PFSK-1 (cell line): Measurements from ENCODE around the gene MYH10.

ENCODE experiments used
- FOXP2 ChIP-seq: optimal IDR thresholded peaks from 2 replicates; pipeline ENCODE3; 2011; ENCODE audit warnings: borderline replicate concordance, control low read depth, inconsistent platforms; ENCODE audit not compliant: insufficient read depth; ENCODE audit errors: extremely low read length, extremely low read depth
- POLR2AphosphoS5 ChIP-seq: IDR thresholded peaks from 2 replicates; pipeline ENCODE4 v1.6.1; 2012; ENCODE audit warnings: low read depth, mild to moderate bottlenecking, control low read depth, low read length, moderate library complexity
- REST ChIP-seq, 2 experiments: IDR thresholded peaks; 2 replicates each; pipeline versions ENCODE4 v1.6.1 to v1.8.0; 2011 to 2012; ENCODE audit warnings: low read depth in 2 of 2, low read length in 2 of 2, control low read depth in 1 of 2, inconsistent platforms in 1 of 2, mild to moderate bottlenecking in 1 of 2, moderate library complexity in 1 of 2; ENCODE audit not compliant: insufficient read depth in 1 of 2
- SIN3A ChIP-seq: IDR thresholded peaks from 2 replicates; pipeline ENCODE4 v1.6.1; 2012; ENCODE audit warnings: mild to moderate bottlenecking, low read length, moderate library complexity, borderline replicate concordance; ENCODE audit not compliant: insufficient read depth
- TAF1 ChIP-seq: IDR thresholded peaks from 2 replicates; pipeline ENCODE4 v1.6.1; 2012; ENCODE audit warnings: low read length, control low read depth, borderline replicate concordance; ENCODE audit not compliant: insufficient read depth

MYH10 gene

GRCh38 chr17:8656693-8657092 is 26.2 kb upstream of the MYH10 start:
- no peak for TF ChIP-seq POLR2AphosphoS5
- TF ChIP-seq TAF1 = no peak
- no peak for TF ChIP-seq FOXP2
- no peak for TF ChIP-seq REST (IDR thresholded peaks at IDR 0.05; ENCODE audit: insufficient read depth in 1 of 2, low read depth in 2 of 2, low read length in 2 of 2)
- no peak for TF ChIP-seq SIN3A

GRCh38 chr17:8654822-8655221 is 24.3 kb upstream of the MYH10 start:
- TF ChIP-seq TAF1 = no peak
- no peak for TF ChIP-seq SIN3A
- TF ChIP-seq POLR2AphosphoS5 = no peak
- no peak for TF ChIP-seq REST (IDR thresholded peaks at IDR 0.05; ENCODE audit: insufficient read depth in 1 of 2, low read depth in 2 of 2, low read length in 2 of 2)
- TF ChIP-seq FOXP2 = no peak

GRCh38 chr17:8651013-8651412 is 20.5 kb upstream of the MYH10 start:
- TF ChIP-seq TAF1 (no peak), SIN3A (no peak), REST (IDR thresholded peaks at IDR 0.05; ENCODE audit: insufficient read depth in 1 of 2, low read depth in 2 of 2, low read length in 2 of 2) (no peak), FOXP2 (no peak), POLR2AphosphoS5 (no peak)

GRCh38 chr17:8650119-8650499 is 19.6 kb upstream of the MYH10 start:
- TF ChIP-seq TAF1 (no peak), FOXP2 (no peak), SIN3A (no peak), REST (IDR thresholded peaks at IDR 0.05; ENCODE audit: insufficient read depth in 1 of 2, low read depth in 2 of 2, low read length in 2 of 2) (no peak), POLR2AphosphoS5 (no peak)
